Endometrial microvascular endothelial cells (primary cell): ENCODE results near the gene PIK3R6. TPM values are rescaled to one million over a fixed set of nuclear protein-coding genes. Genes with fewer than 3 reads are reported as not detected.
"Not testable (repeated sequence)": the region's sequence is repeated elsewhere in the genome, so short reads cannot be mapped to it uniquely, and the experiment has no call there.

ENCODE experiments used
- in situ Hi-C: cut with HindIII; loops from 2 replicates; pipeline ENCODE4 v1.10.0; 2017; ENCODE audit warnings: low sequenced_read_pairs, low pct_unique_long_range_greater_than_20kb; ENCODE audit errors: inconsistent ontology term
- total RNA-seq: library from RNA; depleted of rRNA; stranded (reverse); fragments of >200 nt; gene quantifications from one replicate; pipeline ENCODE4 v1.2.3, GENCODE V29; 2015; ENCODE audit errors: inconsistent ontology term

PIK3R6 gene
- total RNA-seq, 1 donor from 2014 or later: not detected

DNA sequence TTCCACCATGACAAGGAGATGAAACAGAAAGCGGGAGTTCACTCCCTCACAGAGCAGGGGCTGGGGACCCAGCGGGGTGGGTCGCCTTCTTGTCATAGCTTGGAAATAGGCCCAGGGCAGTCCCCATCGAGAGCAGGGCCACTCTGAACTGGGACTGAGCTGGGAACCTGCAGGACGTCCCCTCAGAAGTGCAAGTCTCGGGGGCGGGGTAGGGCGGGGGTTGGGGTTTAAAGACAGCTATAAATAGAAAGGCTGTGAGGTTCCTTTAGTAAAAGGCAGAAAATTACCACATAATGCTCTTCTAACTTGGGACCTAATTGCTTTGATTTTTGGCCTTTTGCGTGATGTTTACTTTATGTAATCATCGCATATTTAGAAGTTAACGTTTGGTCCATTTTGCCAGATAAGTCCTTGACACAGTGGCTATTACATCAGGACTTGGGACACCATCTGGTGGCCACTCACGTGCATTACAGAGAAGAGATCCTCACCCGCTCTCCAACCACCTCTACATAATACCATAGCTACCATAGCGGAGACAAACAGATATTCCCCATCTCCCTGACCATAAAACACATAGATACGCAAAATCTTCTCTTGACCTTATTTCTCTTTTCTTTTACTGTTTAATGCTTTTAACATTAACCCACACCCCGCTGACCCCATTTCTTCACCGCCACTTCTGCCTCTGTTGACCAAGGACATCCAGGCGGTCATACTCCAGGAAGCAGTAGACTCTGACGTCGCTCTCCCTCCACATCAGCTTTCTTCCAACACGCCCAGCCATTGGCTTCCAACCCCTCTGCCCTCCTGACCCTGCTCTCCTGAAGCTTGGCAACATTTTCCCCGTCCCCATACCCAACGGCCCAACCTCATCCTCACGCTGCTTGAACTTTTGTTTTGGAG lies 27.5 kb upstream of the PIK3R6 start:
- in situ Hi-C loops: no loop called here

DNA sequence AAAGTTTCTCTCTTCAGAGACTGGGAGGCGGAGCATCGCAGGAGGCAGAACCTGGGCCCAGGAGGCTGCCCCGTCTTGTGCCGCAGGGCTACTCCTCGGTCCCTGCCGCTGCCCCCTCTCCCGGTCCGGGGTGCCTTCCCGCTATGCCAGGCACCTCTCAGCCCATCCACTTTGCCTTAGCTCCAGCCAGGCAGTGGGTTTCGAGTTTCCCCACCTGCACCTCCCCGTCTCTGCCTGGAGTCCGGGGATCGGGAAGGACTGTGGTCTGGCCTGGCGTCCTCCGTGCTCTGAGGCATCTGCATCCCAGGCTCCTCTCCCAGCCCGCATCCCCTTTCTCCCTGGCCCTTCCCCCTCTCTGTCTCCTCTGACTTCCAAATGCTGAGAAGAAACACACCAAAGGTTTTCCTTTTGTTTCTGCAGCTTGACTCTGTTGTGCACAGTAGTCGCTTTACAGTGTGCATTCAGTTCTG lies 26.8 kb upstream of the PIK3R6 start:
- in situ Hi-C loops: no loop called here

DNA sequence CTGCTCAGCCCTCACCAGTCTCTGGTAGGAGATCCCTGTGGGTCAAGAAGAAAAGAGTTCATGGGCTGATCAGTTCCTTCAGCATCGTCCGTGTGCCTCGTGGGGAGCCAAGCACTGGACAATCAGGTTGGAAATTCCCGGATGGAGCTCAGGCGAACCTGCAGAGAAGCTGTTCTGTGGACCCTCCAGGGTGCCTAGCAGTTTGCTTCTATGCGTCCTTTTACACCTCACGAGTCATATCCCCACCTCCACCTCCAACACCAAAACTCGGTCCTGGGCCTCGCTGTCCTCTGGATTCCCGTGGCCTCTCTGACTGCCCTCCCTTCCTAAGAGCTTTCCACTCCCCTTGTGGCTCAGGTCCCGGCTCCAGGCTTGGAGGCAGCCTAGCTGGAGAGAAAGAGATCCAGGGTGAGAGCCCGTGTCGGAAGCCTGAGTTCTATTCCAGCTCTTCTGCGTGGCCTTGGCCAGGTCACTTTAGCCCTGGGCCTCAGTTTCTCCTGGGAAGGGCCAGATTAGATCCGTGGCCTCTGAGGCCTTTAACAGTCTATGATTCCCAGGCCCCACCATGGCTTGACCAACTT lies 26.2 kb upstream of the PIK3R6 start:
- in situ Hi-C loops: no loop called here

DNA sequence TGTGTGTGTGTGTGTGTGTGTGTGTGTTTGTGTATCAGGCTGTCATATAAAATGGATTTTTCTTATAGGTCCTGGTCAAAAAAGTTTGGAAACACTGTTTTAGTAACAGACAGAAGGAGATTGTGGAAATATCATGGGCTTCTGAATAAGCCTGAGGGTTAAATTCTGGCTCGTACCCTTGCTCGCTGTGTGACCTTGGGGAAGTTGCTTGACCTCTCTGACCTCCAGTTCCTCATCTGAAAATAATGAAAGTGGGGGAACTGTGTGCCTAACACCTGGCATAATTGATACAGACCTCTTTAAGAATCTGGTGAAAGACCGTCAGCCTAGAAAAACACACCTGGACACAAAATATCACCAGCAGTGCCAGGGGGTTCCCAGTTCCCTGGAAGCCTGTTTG lies 25.6 kb upstream of the PIK3R6 start:
- in situ Hi-C loops: no loop called here

DNA sequence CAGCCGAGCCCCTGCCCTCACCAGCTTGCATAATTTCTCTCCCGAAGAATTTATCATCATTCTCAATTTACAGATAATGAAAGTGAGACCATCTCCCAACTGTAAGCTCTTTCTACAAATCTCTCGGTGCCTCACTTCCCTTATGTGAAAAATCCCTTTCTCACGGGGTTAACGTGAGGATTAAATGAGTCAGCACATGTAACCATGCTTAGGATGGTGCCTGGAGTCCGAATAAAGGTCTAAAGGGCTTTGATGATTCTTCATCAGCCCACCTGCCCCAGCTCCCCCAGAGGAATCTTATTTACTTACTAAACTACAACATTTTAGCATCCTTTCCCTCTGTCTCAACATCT lies 24.8 kb upstream of the PIK3R6 start:
- in situ Hi-C loops: no loop called here

DNA sequence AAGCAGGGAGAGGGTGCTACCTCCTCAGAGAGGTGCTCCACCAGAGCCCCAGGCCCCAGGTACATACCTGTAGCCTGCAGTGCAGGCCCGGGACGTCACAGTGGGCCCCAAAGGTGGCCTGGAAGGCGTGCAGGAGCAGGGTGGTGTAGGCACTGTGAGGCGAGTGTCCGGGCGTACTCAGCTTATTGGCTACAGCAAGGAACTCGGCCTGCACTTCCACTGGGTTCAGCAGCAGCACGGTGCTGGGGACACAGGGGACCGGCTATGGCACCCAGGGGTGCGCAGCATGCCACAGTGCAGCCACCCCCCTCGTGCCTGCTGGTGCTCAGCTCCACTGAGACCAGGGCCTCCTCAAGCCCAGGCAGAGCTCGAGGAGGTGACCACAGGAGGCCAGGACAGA lies 23.2 kb upstream of the PIK3R6 start:
- in situ Hi-C loops: no loop called here

DNA sequence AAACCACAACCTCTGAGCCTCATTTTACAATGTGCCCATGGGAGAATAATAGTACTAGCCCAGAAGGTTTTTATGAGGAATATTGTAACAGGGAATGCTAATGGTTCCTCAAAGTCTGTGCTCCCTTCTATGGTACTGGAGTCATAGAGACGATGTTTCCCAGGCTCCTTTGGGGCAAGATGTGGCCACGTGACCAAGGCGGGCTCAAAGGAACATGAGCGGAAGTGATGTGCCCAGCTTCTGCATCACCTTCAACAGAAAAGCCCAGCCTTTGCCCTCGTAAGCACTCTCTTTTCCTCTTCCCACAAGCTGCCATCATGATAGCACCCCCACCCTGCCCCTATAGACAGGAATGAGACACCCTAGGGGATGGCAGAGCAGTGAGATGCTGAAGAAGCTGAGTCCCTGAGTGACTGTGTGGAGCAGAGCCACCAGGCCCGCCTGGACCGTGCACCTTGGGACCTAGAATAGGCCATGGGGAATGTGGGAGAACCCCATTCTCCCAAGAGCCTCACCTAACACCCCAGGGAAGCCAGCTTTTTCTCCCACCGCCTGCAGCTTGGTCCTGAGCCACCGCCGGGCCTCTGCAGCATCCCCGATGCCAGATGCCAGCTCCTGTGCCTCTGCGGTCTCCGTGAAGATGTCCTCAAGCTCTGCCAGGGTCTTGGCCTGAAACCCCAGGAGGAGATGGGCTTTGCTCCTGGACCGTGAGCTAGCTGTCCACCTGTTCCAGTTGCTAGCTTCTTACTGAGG lies 22.2 kb upstream of the PIK3R6 start:
- in situ Hi-C loops: no loop called here

DNA sequence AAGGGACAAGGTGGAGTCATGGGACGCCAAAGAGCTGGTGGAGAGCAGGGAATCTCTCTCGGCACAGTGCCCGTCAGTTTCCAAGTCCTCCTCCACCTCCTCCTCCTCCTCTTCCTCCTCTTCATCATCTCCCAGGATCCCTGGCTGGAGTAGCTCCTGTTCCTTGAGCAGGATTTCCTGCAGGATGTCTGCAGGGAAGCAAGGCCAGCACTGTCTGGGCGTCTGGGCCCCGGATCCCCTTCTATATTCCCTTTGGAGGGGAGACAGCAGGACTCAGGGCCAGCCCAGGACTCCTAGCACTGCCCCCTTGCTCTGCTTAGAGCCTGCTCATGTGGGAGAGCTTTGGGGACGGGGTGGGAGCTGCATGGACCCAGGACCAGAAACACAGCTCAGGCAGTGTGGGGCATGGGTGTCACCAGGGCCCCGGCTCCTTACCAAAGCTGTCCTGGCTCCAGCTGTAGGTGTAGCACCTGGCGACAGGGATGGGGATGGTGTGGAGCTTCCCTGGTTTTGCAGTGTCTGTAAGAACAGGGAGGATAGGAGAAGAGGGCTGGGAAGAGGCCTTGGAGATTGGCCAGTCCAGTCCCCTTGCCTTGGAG lies 21.3 kb upstream of the PIK3R6 start:
- in situ Hi-C loops: no loop called here

DNA sequence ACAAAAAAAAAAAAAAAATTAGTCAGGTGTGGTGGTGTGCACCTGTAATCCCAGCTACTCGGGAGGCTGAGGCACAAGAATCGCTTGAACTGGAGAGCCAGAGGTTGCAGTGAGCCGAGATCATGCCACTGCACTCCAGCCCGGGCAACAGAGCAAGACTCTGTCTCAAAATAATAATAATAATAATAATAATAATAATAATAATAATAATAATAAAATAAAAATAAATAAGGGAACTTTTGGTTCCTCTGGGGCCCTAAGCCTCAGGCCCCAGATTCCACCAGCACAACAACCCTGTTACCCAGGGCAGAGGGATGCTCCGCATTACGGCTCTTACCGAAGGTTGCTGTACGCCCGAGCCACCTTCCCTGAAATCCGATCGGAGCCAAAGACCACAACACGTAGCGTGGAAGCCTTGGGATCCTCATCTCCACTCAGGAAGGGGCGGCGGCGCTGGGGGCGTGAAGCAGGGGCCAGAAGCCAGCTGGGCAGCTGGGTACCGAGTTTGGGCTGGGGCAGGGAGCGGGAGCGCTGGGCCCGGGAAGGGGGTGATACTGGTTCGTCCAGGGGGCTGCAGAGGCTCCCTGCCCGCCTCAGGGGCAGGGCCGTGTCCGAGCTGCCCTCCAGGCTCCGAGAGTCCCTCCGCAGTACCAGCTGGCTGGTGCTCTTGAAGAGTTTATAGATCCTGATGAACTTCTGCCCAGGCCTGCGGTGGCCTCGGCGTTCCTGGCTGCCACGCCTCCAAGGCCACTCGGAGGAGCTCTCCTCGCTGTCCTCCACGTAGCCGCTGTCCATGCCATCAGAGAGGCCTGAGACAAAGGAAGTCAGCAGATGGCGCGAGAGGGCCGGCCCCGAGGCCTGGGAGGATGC lies 20.6 kb upstream of the PIK3R6 start:
- in situ Hi-C loops: no loop called here

DNA sequence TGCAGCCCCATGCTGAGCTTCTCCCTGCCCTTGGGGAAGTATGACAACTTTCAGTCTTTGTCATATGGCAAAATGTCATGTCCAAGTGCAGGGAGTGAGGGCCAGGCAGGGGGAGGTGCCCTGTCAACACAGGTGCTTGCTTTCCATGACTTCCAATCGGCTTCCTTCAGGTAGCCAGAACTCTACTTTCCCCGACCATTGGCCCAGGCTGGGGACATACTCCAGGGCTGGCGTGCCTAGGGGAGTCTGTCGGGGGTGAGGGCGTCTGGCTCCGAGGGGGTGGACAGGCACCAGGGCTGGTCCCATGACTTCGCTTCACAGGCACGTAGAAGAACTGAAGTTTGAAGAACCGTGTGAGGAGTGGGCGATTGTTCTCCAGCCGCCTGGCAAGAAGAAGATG lies 19.8 kb upstream of the PIK3R6 start:
- in situ Hi-C loops: no loop called here

DNA sequence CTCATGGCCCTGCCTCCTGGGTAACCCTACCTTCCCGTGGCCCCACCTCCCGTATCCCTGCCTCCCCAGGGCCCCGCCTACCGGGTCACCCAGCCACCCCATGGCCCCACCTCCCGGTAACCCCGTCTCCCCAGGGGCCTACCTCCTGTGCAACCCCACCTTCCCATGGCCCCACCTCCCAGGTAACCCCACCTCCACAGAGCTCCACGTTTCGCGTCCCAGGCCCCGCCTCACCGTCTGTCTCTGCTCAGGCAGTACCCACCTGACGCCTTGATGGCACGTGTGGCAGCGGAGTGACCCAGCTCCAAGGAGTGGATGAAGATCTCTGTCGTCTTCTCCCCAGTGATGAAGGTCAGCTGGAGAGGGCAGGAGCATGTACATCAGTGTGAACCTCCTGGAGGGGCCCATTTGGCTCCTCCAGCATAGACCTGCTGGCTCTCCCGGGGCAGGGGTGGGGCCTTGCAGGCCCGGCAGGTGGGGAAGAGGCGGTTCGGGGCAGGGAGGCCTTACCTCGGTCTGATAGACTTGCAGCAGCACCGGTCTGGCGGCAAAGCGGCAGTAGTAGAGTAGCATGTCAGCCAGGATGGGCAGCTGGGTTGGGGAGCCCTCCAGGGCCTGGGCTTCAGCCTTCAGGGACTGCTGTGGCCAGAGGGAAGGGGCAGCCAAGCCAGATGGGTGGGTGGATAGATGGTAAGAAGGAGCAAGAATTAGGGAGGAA lies 18.7 kb upstream of the PIK3R6 start:
- in situ Hi-C loops: no loop called here

DNA sequence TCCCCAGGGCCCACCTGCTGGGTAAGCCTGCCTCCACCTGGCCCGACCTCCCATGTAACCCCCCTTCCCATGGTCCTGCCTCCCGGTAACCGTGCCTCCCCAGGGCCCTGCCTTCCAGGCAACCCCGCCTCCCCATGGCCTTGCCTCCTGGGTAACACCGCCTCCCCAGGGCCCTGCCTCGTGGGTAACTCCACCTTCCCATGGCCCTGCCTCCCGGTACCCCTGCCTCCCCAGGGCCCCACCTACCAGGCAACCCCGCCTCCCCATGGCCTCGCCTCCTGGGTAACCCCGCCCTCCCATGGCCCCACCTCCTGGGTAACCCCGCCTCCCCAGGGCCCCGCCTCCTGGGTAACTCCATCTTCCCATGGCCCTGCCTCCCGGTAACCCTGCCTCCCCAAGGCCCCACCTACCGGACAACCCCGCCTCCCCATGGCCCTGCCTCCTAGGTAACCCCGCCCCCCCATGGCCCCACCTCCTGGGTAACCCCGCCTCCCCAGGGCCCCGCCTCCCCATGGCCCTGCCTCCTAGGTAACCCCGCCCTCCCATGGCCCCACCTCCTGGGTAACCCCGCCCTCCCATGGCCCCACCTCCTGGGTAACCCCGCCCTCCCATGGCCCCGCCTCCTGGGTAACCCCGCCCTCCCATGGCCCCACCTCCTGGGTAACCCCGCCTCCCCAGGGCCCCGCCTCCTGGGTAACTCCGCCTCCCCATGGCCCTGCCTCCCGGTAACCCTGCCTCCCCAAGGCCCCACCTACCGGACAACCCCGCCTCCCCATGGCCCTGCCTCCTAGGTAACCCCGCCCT lies 17.9 kb upstream of the PIK3R6 start:
- in situ Hi-C loops: not testable (repeated sequence)

DNA sequence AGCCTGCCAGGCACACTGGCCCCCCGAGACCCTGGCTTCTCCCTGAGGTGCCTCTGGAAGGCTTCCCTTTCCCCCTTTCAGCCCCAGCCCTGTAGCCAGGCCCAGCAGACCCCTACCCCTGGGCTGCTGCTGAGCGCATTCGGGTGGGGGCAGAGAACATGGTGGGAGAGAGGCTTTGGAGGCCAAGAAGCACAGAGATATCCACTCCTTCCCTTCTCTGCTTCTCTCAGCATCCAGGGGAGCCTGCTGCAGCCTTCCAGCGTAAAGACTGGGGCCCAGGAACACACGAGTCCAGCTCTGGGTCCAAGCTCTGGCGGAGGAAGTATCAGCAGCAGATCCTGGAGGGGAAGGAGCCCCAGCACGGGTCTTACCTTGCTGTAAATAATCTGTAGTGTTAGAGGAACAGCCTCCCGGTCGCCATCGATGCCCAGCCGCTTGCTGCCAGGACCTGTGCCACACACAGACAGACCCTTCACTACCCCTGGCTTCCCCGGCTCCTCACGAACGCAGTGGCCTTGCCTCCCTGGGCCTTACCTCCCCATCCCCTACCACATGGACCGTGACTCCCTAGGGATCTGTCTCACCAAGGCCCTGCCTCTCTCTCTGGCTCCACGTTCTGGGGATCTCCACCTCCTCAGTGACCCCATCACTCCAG lies 17.0 kb upstream of the PIK3R6 start:
- in situ Hi-C loops: no loop called here

DNA sequence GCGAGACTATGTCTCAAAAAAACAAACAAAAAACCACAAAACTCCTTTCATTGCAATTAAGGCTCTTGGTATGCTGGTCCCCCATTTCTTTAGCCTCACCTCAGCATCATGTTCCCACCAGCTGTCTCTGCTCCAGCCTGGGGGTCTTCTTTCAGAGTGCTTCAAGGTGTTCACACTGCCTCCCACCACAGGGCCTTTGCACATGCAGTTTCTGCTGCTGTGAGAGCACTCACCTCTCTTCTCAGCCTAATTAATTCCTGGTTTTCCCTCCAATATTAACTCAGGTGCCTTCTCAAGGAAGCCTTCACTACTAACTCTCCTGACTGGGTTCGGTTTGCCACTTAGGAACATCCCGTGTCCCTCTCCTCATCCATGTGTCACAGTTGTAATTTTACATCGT lies 15.9 kb upstream of the PIK3R6 start:
- in situ Hi-C loops: no loop called here

DNA sequence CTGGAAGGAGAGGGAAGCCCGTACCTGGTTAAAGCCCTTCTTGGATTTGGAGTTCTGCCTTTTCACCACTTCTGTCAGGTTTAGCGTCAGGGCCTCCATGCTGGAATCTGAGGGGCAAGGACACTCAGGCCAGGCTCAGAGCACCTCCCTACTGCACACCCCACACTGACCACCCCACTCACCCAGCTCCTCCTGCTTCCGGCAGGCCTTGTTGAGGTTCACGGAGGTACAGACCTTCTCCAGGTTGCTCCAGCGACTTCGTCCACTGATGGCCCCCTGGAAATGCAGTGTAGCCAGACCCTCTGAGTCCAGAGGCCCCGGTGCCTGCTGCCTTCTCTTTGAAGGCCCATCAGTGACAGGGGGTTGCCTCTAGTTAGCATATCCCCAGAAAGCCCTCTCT lies 14.1 kb upstream of the PIK3R6 start:
- in situ Hi-C loops: no loop called here

DNA sequence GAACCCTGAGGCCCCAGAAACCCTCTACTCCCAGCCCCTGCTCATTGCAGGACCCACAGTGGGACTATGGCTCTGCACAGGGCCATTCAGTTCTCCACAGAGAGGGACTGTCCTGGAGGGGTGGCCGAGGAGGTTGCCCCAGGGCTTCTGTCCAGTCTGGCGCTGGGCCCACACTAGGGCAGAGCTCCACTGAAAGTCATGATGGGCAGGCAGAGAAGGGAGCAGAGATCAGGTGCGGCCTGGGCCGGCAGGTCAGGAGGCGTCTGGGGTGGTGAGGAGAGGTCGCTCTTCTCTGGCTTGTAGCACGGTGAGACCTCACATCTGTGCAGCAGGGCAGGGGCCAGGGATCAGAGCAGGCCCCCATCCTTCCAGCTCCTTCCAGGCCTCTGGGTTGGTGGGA lies 13.0 kb upstream of the PIK3R6 start:
- in situ Hi-C loops: no loop called here

DNA sequence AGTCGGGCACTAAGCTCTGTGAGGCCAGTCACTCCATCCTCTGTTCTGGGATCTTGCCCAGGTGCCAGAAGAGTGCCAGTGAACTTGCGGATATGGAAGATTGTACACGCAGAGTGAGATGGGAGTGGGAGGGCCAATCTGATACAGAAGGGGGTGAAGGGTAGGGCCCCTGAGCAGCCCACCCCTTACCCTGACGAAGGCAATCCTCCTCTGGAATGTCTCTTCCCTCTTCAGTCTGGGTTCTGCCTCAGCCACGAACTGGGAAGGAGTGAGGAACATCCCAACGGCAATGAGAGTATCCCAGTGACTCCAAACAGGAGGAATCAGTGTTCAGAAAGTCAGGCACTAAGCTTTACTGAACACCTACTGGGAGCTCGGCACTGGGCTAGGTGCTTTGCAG lies 11.9 kb upstream of the PIK3R6 start:
- in situ Hi-C loops: no loop called here
